Measurements from ENCODE around the gene RGS18. TPM values are rescaled to one million over a fixed set of nuclear protein-coding genes. Genes with fewer than 3 reads are reported as not detected.

RGS18 gene
- total RNA-seq, 2 donors from 2014 or later, result not detected

GRCh38 chr1:192153276-192153675, 5.0 kb upstream of the RGS18 start:
- H3K9ac ChIP-seq (ENCODE audit: extremely low read depth, low read length, poor library complexity, severe bottlenecking), result no peak overlapping the region
- H3K9me3 ChIP-seq (ENCODE audit: control insufficient read depth, low read length), result no peaks in the 10 kb centered on the region
- H3K4me1 Mint-ChIP-seq, result peaks cover 11% of the 10 kb centered on the region
- H3K4me3 Mint-ChIP-seq, result no peak overlapping the region
- no peaks in the 10 kb centered on the region for H3K27me3 Mint-ChIP-seq (ENCODE audit: insufficient read depth)
- H3K27ac Mint-ChIP-seq, result no peak overlapping the region
- H3K9me3 Mint-ChIP-seq, result peaks cover 3% of the 10 kb centered on the region
- H3K36me3 Mint-ChIP-seq (ENCODE audit: low read depth), result no peaks in the 10 kb centered on the region
- H3K4me3 ChIP-seq (ENCODE audit: low read length), result peak overlapping the region; percentile 43
- H3K27ac ChIP-seq (ENCODE audit: low read depth, low read length), result no peak overlapping the region
- TF ChIP-seq CTCF (conservative IDR thresholded peaks at IDR 0.05), result no peak
- DNase-seq, result no peak
- H3K4me1 ChIP-seq (ENCODE audit: control insufficient read depth, insufficient read depth, low read length), result peaks cover 6% of the 10 kb centered on the region
- H3K36me3 ChIP-seq (ENCODE audit: control insufficient read depth, insufficient read depth, low read length), result no peaks in the 10 kb centered on the region
- H3K27me3 ChIP-seq (ENCODE audit: control insufficient read depth, insufficient read depth, low read length, poor library complexity, severe bottlenecking), result no peaks in the 10 kb centered on the region

- no peak overlapping the region for H3K27ac Mint-ChIP-seq
- no peaks in the 10 kb centered on the region for H3K27me3 Mint-ChIP-seq (ENCODE audit: insufficient read depth)
- H3K4me3 Mint-ChIP-seq, result no peak overlapping the region
- Histone ChIP-seq H3K27ac (ENCODE audit: low read depth, low read length) (no peak overlapping the region), H3K9me3 (ENCODE audit: control insufficient read depth, low read length) (no peaks in the 10 kb centered on the region), H3K4me3 (ENCODE audit: low read length) (no peak overlapping the region), H3K4me1 (ENCODE audit: control insufficient read depth, insufficient read depth, low read length) (peaks cover 6% of the 10 kb centered on the region), H3K36me3 (ENCODE audit: control insufficient read depth, insufficient read depth, low read length) (no peaks in the 10 kb centered on the region), H3K9ac (ENCODE audit: extremely low read depth, low read length, poor library complexity, severe bottlenecking) (no peak overlapping the region), H3K27me3 (ENCODE audit: control insufficient read depth, insufficient read depth, low read length, poor library complexity, severe bottlenecking) (no peaks in the 10 kb centered on the region)
- no peak for DNase-seq
- TF ChIP-seq CTCF (conservative IDR thresholded peaks at IDR 0.05), result no peak
- peaks cover 3% of the 10 kb centered on the region for H3K4me1 Mint-ChIP-seq
- no peaks in the 10 kb centered on the region for H3K36me3 Mint-ChIP-seq (ENCODE audit: low read depth)
- H3K9me3 Mint-ChIP-seq, result no peaks in the 10 kb centered on the region
Observed at GRCh38 chr1:192157067-192157466, 1.2 kb upstream of the RGS18 start.

GRCh38 chr1:192159014-192159413, 752 bp downstream of the RGS18 start:
- no peak for TF ChIP-seq CTCF (conservative IDR thresholded peaks at IDR 0.05)

More at GRCh38 chr1:192159014-192159413, 752 bp downstream of the RGS18 start:
- no peaks in the 10 kb centered on the region for H3K4me1 ChIP-seq (ENCODE audit: control insufficient read depth, insufficient read depth, low read length)
- no peaks in the 10 kb centered on the region for H3K9me3 ChIP-seq (ENCODE audit: control insufficient read depth, low read length)
- no peak overlapping the region for H3K27ac ChIP-seq (ENCODE audit: low read depth, low read length)
- H3K4me3 ChIP-seq (ENCODE audit: low read length), result no peak overlapping the region
- no peak for DNase-seq
- H3K27me3 Mint-ChIP-seq (ENCODE audit: insufficient read depth), result no peaks in the 10 kb centered on the region
- WGBS, 2 experiments (ENCODE audit: insufficient coverage in 1 of 2, insufficient read length in 1 of 2), result 90% methylated on average over 2 of the region's 4 CpGs; no CpG with 5 or more reads in 1 of the 2 experiments
- H3K4me3 Mint-ChIP-seq, result no peak overlapping the region
- no peaks in the 10 kb centered on the region for H3K36me3 ChIP-seq (ENCODE audit: control insufficient read depth, insufficient read depth, low read length)
- no peak overlapping the region for H3K27ac Mint-ChIP-seq
- H3K9ac ChIP-seq (ENCODE audit: extremely low read depth, low read length, poor library complexity, severe bottlenecking), result no peak overlapping the region
- peaks cover 3% of the 10 kb centered on the region for H3K4me1 Mint-ChIP-seq
- no peaks in the 10 kb centered on the region for H3K36me3 Mint-ChIP-seq (ENCODE audit: low read depth)
- no peaks in the 10 kb centered on the region for H3K27me3 ChIP-seq (ENCODE audit: control insufficient read depth, insufficient read depth, low read length, poor library complexity, severe bottlenecking)
- H3K9me3 Mint-ChIP-seq, result peaks cover under 1% of the 10 kb centered on the region

Measured in endodermal cell (in vitro differentiated cells).